Transverse colon (tissue), 4 donors: ENCODE measurements around the gene SCML1. TPM values are rescaled to one million over a fixed set of nuclear protein-coding genes. Genes with fewer than 3 reads are reported as not detected.

ENCODE experiments used
- DNase-seq: peaks from one replicate; pipeline ENCODE4 v3.0.0-alpha.2; 2019
- H3K27ac ChIP-seq, 4 donors: fragments of 200-600 bp; sonication (generic); 2 replicates each; pipeline ENCODE4 v1.5.1; 2016 to 2018; ENCODE audit warnings: inconsistent platforms in 4 of 4
- H3K27me3 ChIP-seq: fragments of 200-600 bp; sonication (generic); 2 replicates; pipeline ENCODE4 v1.5.1; 2017; ENCODE audit warnings: inconsistent platforms
- H3K36me3 ChIP-seq, 4 donors: fragments of 200-600 bp; sonication (generic); 2 replicates each; pipeline ENCODE4 v1.5.1; 2017 to 2019; ENCODE audit warnings: inconsistent platforms in 4 of 4
- H3K4me1 ChIP-seq, 4 donors: fragments of 200-600 bp; sonication (generic); 2 replicates each; pipeline ENCODE4 v1.5.1; 2017 to 2020; ENCODE audit warnings: inconsistent platforms in 4 of 4
- H3K4me3 ChIP-seq, 4 donors: fragments of 200-600 bp; sonication (generic); 1 replicate in 1 of 4; 2 replicates in 3 of 4; pipeline versions ENCODE4 v1.5.1 to v1.6.1; 2017 to 2019; ENCODE audit warnings: inconsistent platforms in 4 of 4
- H3K9me3 ChIP-seq, 2 donors: fragments of 200-600 bp; sonication (generic); 2 replicates each; pipeline ENCODE4 v1.5.1; 2017 to 2019; ENCODE audit warnings: inconsistent platforms in 2 of 2
- EP300 ChIP-seq: sonication (generic); formaldehyde crosslinking; IDR thresholded peaks from one replicate; pipeline ENCODE4 v1.6.1; 2017; ENCODE audit warnings: antibody characterized with exemption, low read depth
- POLR2A ChIP-seq: fragments of 450-650 bp; IDR thresholded peaks from one replicate; pipeline ENCODE4 v1.6.1; 2016; ENCODE audit warnings: antibody characterized with exemption, mild to moderate bottlenecking, moderate library complexity
- POLR2AphosphoS5 ChIP-seq, 3 donors: sonication (generic); formaldehyde crosslinking; IDR thresholded peaks; one replicate each; pipeline ENCODE4 v1.6.1; 2016; ENCODE audit warnings: antibody characterized with exemption in 3 of 3
- WGBS, 2 donors: methylation state at CpG; one replicate each; pipeline ENCODE4 v1.1.5; 2018; ENCODE audit warnings: low coverage in 1 of 2; 5-methylcytosine and 5-hydroxymethylcytosine counted together
- in situ Hi-C, 4 donors: fragments of 200-750 bp; cut with MboI; loops; one replicate each; pipeline versions ENCODE4 v1.15.0 to v1.15.1; 2017; ENCODE audit warnings: low sequenced_read_pairs in 3 of 4, low pct_ligation_motif_present in 1 of 4, low pct_unique_long_range_greater_than_20kb in 1 of 4
- intact Hi-C: fragments of 100-400 bp; cut with DNase I; formaldehyde crosslinking; loops from one replicate; pipeline ENCODE4 v1.15.1; 2023; ENCODE audit warnings: low total_unique reads
- total RNA-seq, 4 donors: library from RNA; depleted of rRNA; stranded (reverse); fragments of >200 nt; gene quantifications; one replicate each; pipeline ENCODE4 v1.1.0, GENCODE V29; 2016
- TF ChIP-seq, protein P1 (sequence below), 5 experiments: fragments of 200-600 bp in 3 of 5; fragments of 450-650 bp in 2 of 5; sonication (generic) in 3 of 5; IDR thresholded peaks; 1 replicate in 2 of 5; 2 replicates in 3 of 5; pipeline ENCODE4 v1.5.1; 2016 to 2017; ENCODE audit warnings: antibody characterized with exemption in 5 of 5, inconsistent platforms in 3 of 5, mild to moderate bottlenecking in 2 of 5, moderate library complexity in 1 of 5

The SCML1 gene
- total RNA-seq, 4 donors from 2014 or later: 9.7 to 21.1 (median 13.8) TPM

DNA sequence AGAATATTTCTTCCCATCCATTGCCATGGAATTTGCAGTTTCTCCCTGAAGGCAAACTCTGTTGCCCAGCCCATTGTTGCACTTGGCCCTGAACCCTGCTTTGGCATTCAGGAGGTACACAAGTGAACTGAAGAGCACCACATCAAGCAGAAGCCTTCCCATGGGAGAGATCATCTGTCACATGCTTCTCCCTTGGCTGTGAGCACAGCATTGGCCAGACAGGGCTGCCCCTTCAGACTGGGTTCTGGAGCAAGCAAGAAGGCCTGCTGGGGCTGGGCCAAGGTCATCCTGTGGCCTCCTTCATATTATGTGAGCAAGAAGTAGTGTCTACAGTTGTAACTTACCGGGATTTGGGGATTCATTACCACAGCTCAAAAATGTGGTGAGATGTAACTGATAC, 22.7 kb downstream of the SCML1 start:
- 80% methylated on average over 1 of the region's 1 CpG; no CpG with 5 or more reads in 1 of the 2 donors for WGBS, 2 donors
- intact Hi-C loops: no loop called here
- Histone ChIP-seq H3K9me3 (no peaks in the 10 kb centered on the region), H3K36me3 (no peaks in the 10 kb centered on the region), H3K27ac (no peak overlapping the region), H3K4me3 (no peak overlapping the region), H3K4me1 (no peaks in the 10 kb centered on the region), H3K27me3 (no peaks in the 10 kb centered on the region)
- TF ChIP-seq, protein P1, sequence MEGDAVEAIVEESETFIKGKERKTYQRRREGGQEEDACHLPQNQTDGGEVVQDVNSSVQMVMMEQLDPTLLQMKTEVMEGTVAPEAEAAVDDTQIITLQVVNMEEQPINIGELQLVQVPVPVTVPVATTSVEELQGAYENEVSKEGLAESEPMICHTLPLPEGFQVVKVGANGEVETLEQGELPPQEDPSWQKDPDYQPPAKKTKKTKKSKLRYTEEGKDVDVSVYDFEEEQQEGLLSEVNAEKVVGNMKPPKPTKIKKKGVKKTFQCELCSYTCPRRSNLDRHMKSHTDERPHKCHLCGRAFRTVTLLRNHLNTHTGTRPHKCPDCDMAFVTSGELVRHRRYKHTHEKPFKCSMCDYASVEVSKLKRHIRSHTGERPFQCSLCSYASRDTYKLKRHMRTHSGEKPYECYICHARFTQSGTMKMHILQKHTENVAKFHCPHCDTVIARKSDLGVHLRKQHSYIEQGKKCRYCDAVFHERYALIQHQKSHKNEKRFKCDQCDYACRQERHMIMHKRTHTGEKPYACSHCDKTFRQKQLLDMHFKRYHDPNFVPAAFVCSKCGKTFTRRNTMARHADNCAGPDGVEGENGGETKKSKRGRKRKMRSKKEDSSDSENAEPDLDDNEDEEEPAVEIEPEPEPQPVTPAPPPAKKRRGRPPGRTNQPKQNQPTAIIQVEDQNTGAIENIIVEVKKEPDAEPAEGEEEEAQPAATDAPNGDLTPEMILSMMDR (IDR thresholded peaks at IDR 0.05): no peak
- TF ChIP-seq POLR2A: no peak
- TF ChIP-seq POLR2AphosphoS5 (IDR thresholded peaks at IDR 0.05): no peak
- TF ChIP-seq EP300: no peak
- in situ Hi-C loops: loop anchor here in 1 of 4 donors (10.0 kb wide), 1 partner anchor 65 kb away; no protein-coding TSS in a partner anchor
- no peak for DNase-seq

DNA sequence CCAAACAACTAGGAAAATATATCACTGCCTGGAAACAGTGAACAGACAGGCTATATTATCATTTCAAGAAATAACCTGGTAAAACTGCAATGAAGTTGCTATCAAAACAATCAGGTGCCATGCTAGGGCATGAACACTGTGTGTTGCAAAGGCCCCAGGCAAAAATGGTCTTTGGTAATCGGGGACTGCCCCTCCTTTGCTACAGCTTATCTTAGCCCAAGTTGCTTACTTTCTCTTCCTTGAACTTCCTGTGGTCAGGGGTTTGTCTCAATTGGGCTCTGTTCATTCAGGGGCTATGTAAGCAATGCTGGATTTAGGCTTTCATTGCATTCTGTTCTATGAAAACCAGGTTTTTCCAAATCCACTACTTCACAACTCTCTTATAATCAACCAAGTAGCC, 30.4 kb downstream of the SCML1 start:
- no peak overlapping the region for H3K27ac ChIP-seq
- no peaks in the 10 kb centered on the region for H3K9me3 ChIP-seq
- in situ Hi-C loops (loop anchor here in 1 of 4 donors (10.0 kb wide), 1 partner anchor 57 kb away; no protein-coding TSS in a partner anchor), intact Hi-C loops (no loop called here)
- no peak overlapping the region for H3K4me3 ChIP-seq
- TF ChIP-seq POLR2A (no peak), POLR2AphosphoS5 (IDR thresholded peaks at IDR 0.05) (no peak), EP300 (no peak)
- TF ChIP-seq, protein P1 (IDR thresholded peaks at IDR 0.05): no peak
- no peaks in the 10 kb centered on the region for H3K27me3 ChIP-seq
- DNase-seq: no peak
- no peaks in the 10 kb centered on the region for H3K36me3 ChIP-seq
- WGBS, 2 donors: 45% methylated on average over 1 of the region's 1 CpG; no CpG with 5 or more reads in 1 of the 2 donors
- no peaks in the 10 kb centered on the region for H3K4me1 ChIP-seq

DNA sequence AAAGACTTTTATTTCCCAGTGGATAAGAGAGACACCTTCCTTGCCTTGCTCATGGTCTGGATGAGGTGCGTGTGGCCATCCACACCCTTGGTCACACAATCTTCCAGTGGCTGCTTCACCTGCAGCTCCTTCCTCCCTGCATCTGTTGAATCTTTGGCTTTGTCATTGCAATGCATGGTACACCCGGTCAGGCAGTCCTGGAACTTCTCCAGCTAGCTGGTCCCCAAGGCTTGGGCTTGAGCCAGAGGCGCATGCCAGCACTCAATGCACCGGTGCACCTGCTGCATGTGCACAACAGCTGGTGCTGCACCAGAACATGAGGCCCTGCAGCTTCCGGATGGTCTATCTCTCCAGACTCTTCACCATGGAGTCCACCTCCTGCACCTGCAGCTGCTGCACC, 31.7 kb downstream of the SCML1 start:
- Histone ChIP-seq H3K27ac (no peak overlapping the region), H3K9me3 (no peaks in the 10 kb centered on the region), H3K36me3 (no peaks in the 10 kb centered on the region), H3K4me3 (no peak overlapping the region), H3K4me1 (no peaks in the 10 kb centered on the region), H3K27me3 (no peaks in the 10 kb centered on the region)
- in situ Hi-C loops: loop anchor here in 1 of 4 donors (10.0 kb wide), 1 partner anchor 56 kb away; no protein-coding TSS in a partner anchor
- no peak for DNase-seq
- intact Hi-C loops: no loop called here
- WGBS, 2 donors: 81% methylated on average over 5 of the region's 5 CpGs; no CpG with 5 or more reads in 1 of the 2 donors
- TF ChIP-seq, protein P1 (IDR thresholded peaks at IDR 0.05): no peak
- TF ChIP-seq POLR2A: no peak
- no peak for TF ChIP-seq EP300
- no peak for TF ChIP-seq POLR2AphosphoS5 (IDR thresholded peaks at IDR 0.05)

DNA sequence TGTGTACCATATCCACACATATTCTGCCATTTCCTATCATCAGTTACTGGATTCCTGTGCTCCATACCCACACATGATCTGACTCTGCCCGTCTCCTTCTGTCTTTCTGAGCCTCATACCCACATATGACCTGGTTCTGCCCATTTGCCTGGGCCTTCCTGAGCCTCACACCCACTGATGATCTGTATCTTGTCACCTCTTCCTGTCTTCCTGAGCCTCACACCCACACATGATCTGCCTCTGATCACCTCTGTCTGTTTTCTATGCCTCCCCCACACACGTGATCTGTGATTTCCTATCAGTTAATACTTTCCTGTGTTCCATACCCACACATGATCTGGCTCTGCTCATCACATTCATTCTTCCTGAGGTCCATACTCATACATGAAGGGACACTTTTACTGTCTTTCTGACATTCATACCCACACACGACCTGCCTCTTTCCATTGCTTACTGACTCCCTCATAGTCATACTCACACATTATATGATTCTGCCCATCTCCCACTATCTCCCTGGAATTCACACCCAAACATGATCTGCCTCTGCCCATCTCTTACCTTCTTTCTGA, 32.5 kb downstream of the SCML1 start:
- Histone ChIP-seq H3K27ac (no peak overlapping the region), H3K27me3 (no peaks in the 10 kb centered on the region), H3K4me1 (no peaks in the 10 kb centered on the region), H3K4me3 (no peak overlapping the region), H3K9me3 (no peaks in the 10 kb centered on the region), H3K36me3 (no peaks in the 10 kb centered on the region)
- in situ Hi-C loops (loop anchor here in 1 of 4 donors (10.0 kb wide), 1 partner anchor 55 kb away; no protein-coding TSS in a partner anchor), intact Hi-C loops (no loop called here)
- WGBS, 2 donors: 50 to 100% methylated on average over 1 to 3 of the region's 3 CpGs
- DNase-seq: no peak
- TF ChIP-seq EP300: no peak
- TF ChIP-seq, protein P1 (IDR thresholded peaks at IDR 0.05): no peak
- TF ChIP-seq POLR2A: no peak
- TF ChIP-seq POLR2AphosphoS5 (IDR thresholded peaks at IDR 0.05): no peak
